Breast epithelium (tissue), 3 donors: ENCODE results near the gene KLF5.

Experiments
- POLR2A ChIP-seq: fragments of 450-650 bp; IDR thresholded peaks from one replicate; pipeline ENCODE4 v1.6.1; 2016; ENCODE audit warnings: antibody characterized with exemption, mild to moderate bottlenecking, moderate library complexity
- TF ChIP-seq, protein P1 (sequence below), 3 donors: fragments of 450-650 bp; IDR thresholded peaks; one replicate each; pipeline ENCODE4 v1.5.1; 2016 to 2017; ENCODE audit warnings: antibody characterized with exemption in 3 of 3, mild to moderate bottlenecking in 3 of 3, moderate library complexity in 3 of 3

DNA sequence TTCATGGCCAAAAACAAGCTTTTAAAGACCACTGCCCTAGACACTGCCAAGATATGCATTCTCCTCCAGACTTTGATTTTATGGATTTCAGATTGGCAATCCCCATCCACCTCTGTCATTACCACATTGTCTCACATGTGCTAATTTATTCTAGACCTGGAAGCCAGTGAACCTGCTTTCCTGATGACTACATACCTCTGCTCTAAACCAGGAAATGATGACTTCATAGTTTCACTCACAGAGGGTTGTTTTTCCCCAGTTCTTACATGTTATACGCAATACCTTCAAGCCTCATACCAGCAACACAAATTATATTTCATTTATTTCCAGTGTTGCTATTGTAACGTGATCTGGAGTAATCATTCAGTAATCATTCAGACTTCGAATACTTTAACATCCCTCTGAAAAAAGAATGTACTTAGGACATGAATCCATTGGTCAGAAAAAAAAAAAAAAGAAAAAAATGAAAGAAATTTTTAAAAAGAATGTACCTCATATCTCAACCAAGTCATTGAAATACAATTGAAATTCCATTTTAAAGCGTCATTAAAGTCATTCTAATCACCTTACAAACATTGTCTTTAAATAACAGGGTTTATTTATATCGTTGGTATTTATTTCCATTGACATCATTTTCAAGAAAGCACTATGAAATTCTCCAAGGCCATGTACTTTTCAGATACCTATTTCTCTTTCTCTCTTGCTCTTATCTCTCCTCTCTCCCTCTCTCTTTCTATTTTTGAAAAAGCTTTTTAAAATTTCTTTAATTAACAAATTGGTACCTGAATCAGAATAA is 33.4 kb upstream of the KLF5 start:
- no peak for TF ChIP-seq POLR2A
- TF ChIP-seq, protein P1, sequence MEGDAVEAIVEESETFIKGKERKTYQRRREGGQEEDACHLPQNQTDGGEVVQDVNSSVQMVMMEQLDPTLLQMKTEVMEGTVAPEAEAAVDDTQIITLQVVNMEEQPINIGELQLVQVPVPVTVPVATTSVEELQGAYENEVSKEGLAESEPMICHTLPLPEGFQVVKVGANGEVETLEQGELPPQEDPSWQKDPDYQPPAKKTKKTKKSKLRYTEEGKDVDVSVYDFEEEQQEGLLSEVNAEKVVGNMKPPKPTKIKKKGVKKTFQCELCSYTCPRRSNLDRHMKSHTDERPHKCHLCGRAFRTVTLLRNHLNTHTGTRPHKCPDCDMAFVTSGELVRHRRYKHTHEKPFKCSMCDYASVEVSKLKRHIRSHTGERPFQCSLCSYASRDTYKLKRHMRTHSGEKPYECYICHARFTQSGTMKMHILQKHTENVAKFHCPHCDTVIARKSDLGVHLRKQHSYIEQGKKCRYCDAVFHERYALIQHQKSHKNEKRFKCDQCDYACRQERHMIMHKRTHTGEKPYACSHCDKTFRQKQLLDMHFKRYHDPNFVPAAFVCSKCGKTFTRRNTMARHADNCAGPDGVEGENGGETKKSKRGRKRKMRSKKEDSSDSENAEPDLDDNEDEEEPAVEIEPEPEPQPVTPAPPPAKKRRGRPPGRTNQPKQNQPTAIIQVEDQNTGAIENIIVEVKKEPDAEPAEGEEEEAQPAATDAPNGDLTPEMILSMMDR (IDR thresholded peaks at IDR 0.05): no peak
